GM23338 (cell line): ENCODE results near the gene MYBPC2. TPM values are rescaled to one million over a fixed set of nuclear protein-coding genes. Genes with fewer than 3 reads are reported as not detected.

Source experiments
- ATAC-seq: fragments of 200-7000 bp; cut with Tn5 transposase; 3 replicates; pipeline ENCODE4 v1.9.1; 2020
- DNase-seq: peaks from one replicate; pipeline ENCODE4 v3.0.0-alpha.2; 2015; ENCODE audit warnings: low spot score
- H2AFZ ChIP-seq: fragments of 200-600 bp; sonication (generic); 2 replicates; pipeline ENCODE4 v1.8.0; 2016; ENCODE audit warnings: antibody characterized with exemption, mild to moderate bottlenecking, moderate library complexity
- H3F3A ChIP-seq: fragments of 200-600 bp; sonication (generic); replicated peaks from 2 replicates; pipeline ENCODE4 v1.8.0; 2017; ENCODE audit warnings: antibody characterized with exemption, mixed run types, low read depth
- H3K27ac ChIP-seq: fragments of 200-600 bp; sonication (generic); 2 replicates; pipeline ENCODE4 v1.6.1; 2016; ENCODE audit warnings: low read depth
- H3K27me3 ChIP-seq: fragments of 200-600 bp; sonication (generic); 2 replicates; pipeline ENCODE4 v1.8.0; 2016; ENCODE audit warnings: mild to moderate bottlenecking, mixed run types, moderate library complexity; ENCODE audit not compliant: insufficient read depth
- H3K36me3 ChIP-seq: fragments of 200-600 bp; sonication (generic); 2 replicates; pipeline ENCODE4 v1.8.0; 2016; ENCODE audit warnings: mild to moderate bottlenecking; ENCODE audit not compliant: insufficient read depth
- H3K4me1 ChIP-seq: fragments of 200-600 bp; sonication (generic); 2 replicates; pipeline ENCODE4 v1.8.0; 2016; ENCODE audit warnings: mild to moderate bottlenecking, moderate library complexity; ENCODE audit not compliant: insufficient read depth
- H3K4me2 ChIP-seq: fragments of 200-600 bp; sonication (generic); 2 replicates; pipeline ENCODE4 v1.7.1; 2017; ENCODE audit warnings: mixed run types
- H3K4me3 ChIP-seq: fragments of 200-600 bp; sonication (generic); 2 replicates; pipeline ENCODE4 v1.6.1; 2016; ENCODE audit warnings: mixed run types
- H3K79me2 ChIP-seq: fragments of 200-600 bp; sonication (generic); replicated peaks from 2 replicates; pipeline ENCODE4 v1.8.0; 2017; ENCODE audit warnings: mild to moderate bottlenecking; ENCODE audit not compliant: insufficient read depth
- H3K9me2 ChIP-seq: fragments of 200-600 bp; sonication (generic); 2 replicates; pipeline ENCODE4 v1.8.0; 2017; ENCODE audit not compliant: insufficient read depth
- H4K20me1 ChIP-seq: fragments of 200-600 bp; sonication (generic); replicated peaks from 2 replicates; pipeline ENCODE4 v1.8.0; 2017; ENCODE audit warnings: mild to moderate bottlenecking; ENCODE audit not compliant: insufficient read depth
- H3K27ac Mint-ChIP-seq: 2 replicates; pipeline ENCODE4 v1.8.0; 2020; ENCODE audit warnings: inconsistent platforms, mild to moderate bottlenecking, moderate library complexity, mixed read lengths
- H3K27me3 Mint-ChIP-seq: 3 replicates; pipeline ENCODE4 v1.8.0; 2022; ENCODE audit warnings: low read depth, mild to moderate bottlenecking, moderate library complexity, mixed read lengths, inconsistent platforms; ENCODE audit not compliant: insufficient read depth, poor library complexity
- H3K36me3 Mint-ChIP-seq: 3 replicates; pipeline ENCODE4 v1.8.0; 2021; ENCODE audit warnings: low read depth, mild to moderate bottlenecking, inconsistent platforms, moderate library complexity, mixed read lengths
- H3K4me1 Mint-ChIP-seq: 3 replicates; pipeline ENCODE4 v1.8.0; 2020; ENCODE audit warnings: mild to moderate bottlenecking, inconsistent platforms, mixed read lengths
- H3K4me3 Mint-ChIP-seq: 3 replicates; pipeline ENCODE4 v1.8.0; 2021; ENCODE audit warnings: moderate library complexity, mild to moderate bottlenecking, inconsistent platforms, mixed read lengths
- H3K9me3 Mint-ChIP-seq: 3 replicates; pipeline ENCODE4 v1.8.0; 2020; ENCODE audit warnings: moderate library complexity, mild to moderate bottlenecking, inconsistent platforms, mixed read lengths
- CTCF ChIP-seq, 2 experiments: fragments of 200-600 bp in 1 of 2; sonication (generic) in 1 of 2; conservative IDR thresholded peaks; 2 replicates each; pipeline versions ENCODE4 v1.5.1 to v1.6.1; 2016 to 2017; ENCODE audit warnings: antibody characterized with exemption in 2 of 2, low read depth in 2 of 2, mild to moderate bottlenecking in 2 of 2, moderate library complexity in 1 of 2
- ETS1 ChIP-seq: IDR thresholded peaks from 2 replicates; pipeline ENCODE4 v1.6.1; 2016; ENCODE audit warnings: antibody characterized with exemption
- JUNB ChIP-seq: IDR thresholded peaks from one replicate; pipeline ENCODE4 v1.6.1; 2016; ENCODE audit warnings: antibody characterized with exemption; ENCODE audit not compliant: unreplicated experiment
- POLR2AphosphoS5 ChIP-seq: IDR thresholded peaks from 2 replicates; pipeline ENCODE4 v1.6.1; 2016; ENCODE audit warnings: antibody characterized with exemption, low read depth
- ZNF462 ChIP-seq: fragments of 250-450 bp; sonication (Bioruptor Pico); IDR thresholded peaks from 2 replicates; pipeline ENCODE4 v1.5.0; 2020; ENCODE audit warnings: mild to moderate bottlenecking, moderate library complexity
- polyA plus RNA-seq: library from polyadenylated mRNA; unstranded; fragments of >200 nt; fragmentation: Nextera tagmentation; extraction: Ambion mirVana; gene quantifications from 2 replicates; pipeline ENCODE4 v1.2.1, GENCODE V29; 2016
- total RNA-seq: library from RNA; depleted of rRNA; stranded (reverse); fragments of >200 nt; shearing (Covaris generic); gene quantifications from 2 replicates; pipeline ENCODE4 v1.2.3, GENCODE V29; 2014

Gene MYBPC2
- total and polyA plus RNA-seq, 2 experiments from 2014 or later = 4.2 to 5.9 TPM

GRCh38 chr19:50513746-50514345 is 81.2 kb downstream of the MYBPC2 start, which contains the start of gene ASPDH:
ASPDH (minus strand) TSS chr19:50513913; CDS start chr19:50513823, 90 bp downstream.
- Mint-ChIP-seq H3K4me1 (no peaks in the 10 kb centered on the region), H3K27ac (no peak within 1 kb of the TSS), H3K27me3 (peaks cover 8% of the 10 kb centered on the region), H3K4me3 (no peak within 1 kb of the TSS), H3K9me3 (peaks cover 86% of the 10 kb centered on the region), H3K36me3 (peaks cover 25% of the 10 kb centered on the region)
- Histone ChIP-seq H3K36me3 (no peaks in the 10 kb centered on the region), H3K27ac (no peak within 1 kb of the TSS), H3K4me3 (no peak within 1 kb of the TSS), H4K20me1 (no peaks in the 10 kb centered on the region; the same call in 1 of the 2 replicates), H3K9me2 (no peaks in the 10 kb centered on the region), H3K4me2 (no peak within 1 kb of the TSS), H3F3A (no peaks in the 10 kb centered on the region), H2AFZ (no peak within 1 kb of the TSS), H3K4me1 (peaks cover 10% of the 10 kb centered on the region; the same call in 1 of the 2 replicates), H3K79me2 (no peaks in the 10 kb centered on the region), H3K27me3 (peaks cover 25% of the 10 kb centered on the region)
- TF ChIP-seq CTCF (conservative IDR thresholded peaks at IDR 0.05; ENCODE audit: low read depth in 2 of 2) = no peak
- ATAC-seq = no peak
- DNase-seq = no peak

GRCh38 chr19:50514346-50515167 is 81.9 kb downstream of the MYBPC2 start:
- peaks cover 18% of the 10 kb centered on the region for H3K27me3 ChIP-seq
- peaks cover 10% of the 10 kb centered on the region; the same call in 1 of the 2 replicates for H3K4me1 ChIP-seq
- H3K4me3 ChIP-seq = no peak overlapping the region
- no peak overlapping the region for H3K27ac ChIP-seq
- H3K36me3 Mint-ChIP-seq = peaks cover 24% of the 10 kb centered on the region
- no peaks in the 10 kb centered on the region for H3K9me2 ChIP-seq
- no peaks in the 10 kb centered on the region for H4K20me1 ChIP-seq
- no peak overlapping the region for H2AFZ ChIP-seq
- H3K4me2 ChIP-seq = no peak overlapping the region
- H3K4me1 Mint-ChIP-seq = no peaks in the 10 kb centered on the region
- no peak overlapping the region for H3K27ac Mint-ChIP-seq
- no peak for DNase-seq
- no peaks in the 10 kb centered on the region for H3K36me3 ChIP-seq
- peaks cover 7% of the 10 kb centered on the region for H3K27me3 Mint-ChIP-seq
- no peak overlapping the region for H3K4me3 Mint-ChIP-seq
- no peak for ATAC-seq
- no peaks in the 10 kb centered on the region for H3F3A ChIP-seq
- TF ChIP-seq POLR2AphosphoS5 (no peak), JUNB (no peak), ZNF462 (CRISPR knock-in tag) (no peak), ETS1 (no peak)
- peaks cover 86% of the 10 kb centered on the region for H3K9me3 Mint-ChIP-seq
- H3K79me2 ChIP-seq = no peaks in the 10 kb centered on the region
